Activated CD8-positive, alpha-beta T cell treated with anti-CD3 and anti-CD28 coated beads, Interleukin-2, amount 10 ng/mL, durations not matched to agents 7 days and 5 days (primary cell): ENCODE data around the gene EPM2A. TPM values are rescaled to one million over a fixed set of nuclear protein-coding genes. Genes with fewer than 3 reads are reported as not detected.

Source experiments
- ATAC-seq: fragments of 150-1000 bp; cut with Tn5 transposase; one replicate; pipeline ENCODE4 v1.10.0; 2021; ENCODE audit warnings: moderate library complexity
- CTCF ChIA-PET: fragments of 350-600 bp; sonication (Branson Sonifier 250); formaldehyde crosslinking; loops from one replicate; lab custom pipeline; 2021; ENCODE audit warnings: antibody characterized with exemption; lab: Charles Lee
- POLR2A ChIA-PET: fragments of 350-600 bp; sonication (Branson Sonifier 250); formaldehyde crosslinking; loops from one replicate; lab custom pipeline; 2021; ENCODE audit warnings: antibody characterized with exemption; lab: Charles Lee
- DNase-seq: peaks from one replicate; pipeline ENCODE4 v3.0.0-alpha.2; 2020
- H3K27ac Mint-ChIP-seq: one replicate; pipeline ENCODE4 v1.8.0; 2021; ENCODE audit warnings: mild to moderate bottlenecking, mixed read lengths
- H3K27me3 Mint-ChIP-seq: one replicate; pipeline ENCODE4 v1.8.0; 2021; ENCODE audit warnings: low read depth, mixed read lengths
- H3K36me3 Mint-ChIP-seq: one replicate; pipeline ENCODE4 v1.8.0; 2021; ENCODE audit warnings: low read depth, mixed read lengths
- H3K4me1 Mint-ChIP-seq: one replicate; pipeline ENCODE4 v1.8.0; 2021; ENCODE audit warnings: low read depth, mixed read lengths
- H3K4me3 Mint-ChIP-seq: one replicate; pipeline ENCODE4 v1.8.0; 2021; ENCODE audit warnings: mild to moderate bottlenecking, mixed read lengths
- H3K9me3 Mint-ChIP-seq: one replicate; pipeline ENCODE4 v1.8.0; 2022; ENCODE audit warnings: mixed read lengths; ENCODE audit not compliant: insufficient read depth
- total RNA-seq, 2 experiments: library from RNA; stranded (reverse); gene quantifications; one replicate each; pipeline ENCODE4 v1.2.3, GENCODE V29; 2021

EPM2A gene
- total RNA-seq, 2 experiments from 2014 or later, result 6.3 to 7.5 TPM

DNA sequence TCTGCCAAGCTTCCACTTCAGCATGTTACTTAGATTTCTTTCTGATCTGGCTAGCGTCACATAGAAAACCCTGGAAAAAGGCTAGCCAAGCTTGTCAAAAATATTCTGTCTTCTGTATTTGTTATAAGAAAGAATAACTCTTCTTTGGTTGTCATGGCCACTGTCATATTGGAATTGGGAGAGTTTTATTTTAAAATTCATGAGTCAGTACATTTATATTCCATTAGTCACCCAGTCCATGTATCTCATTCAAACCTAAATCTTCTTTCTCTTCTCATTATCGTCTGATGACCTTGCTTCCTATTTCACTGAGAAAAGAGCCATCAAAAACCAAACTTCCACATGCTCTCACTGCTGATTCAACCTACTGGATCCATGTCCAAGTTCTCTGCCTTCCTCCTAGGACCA, 65.7 kb downstream of the EPM2A start:
- no peak overlapping the region for H3K4me3 Mint-ChIP-seq
- ATAC-seq, result no peak
- no peaks in the 10 kb centered on the region for H3K27me3 Mint-ChIP-seq
- H3K36me3 Mint-ChIP-seq, result peaks cover 4% of the 10 kb centered on the region
- CTCF ChIA-PET, result no interaction called here
- no peaks in the 10 kb centered on the region for H3K9me3 Mint-ChIP-seq
- H3K4me1 Mint-ChIP-seq, result peaks cover 6% of the 10 kb centered on the region
- POLR2A ChIA-PET, result no interaction called here
- no peak for DNase-seq
- no peak overlapping the region for H3K27ac Mint-ChIP-seq

DNA sequence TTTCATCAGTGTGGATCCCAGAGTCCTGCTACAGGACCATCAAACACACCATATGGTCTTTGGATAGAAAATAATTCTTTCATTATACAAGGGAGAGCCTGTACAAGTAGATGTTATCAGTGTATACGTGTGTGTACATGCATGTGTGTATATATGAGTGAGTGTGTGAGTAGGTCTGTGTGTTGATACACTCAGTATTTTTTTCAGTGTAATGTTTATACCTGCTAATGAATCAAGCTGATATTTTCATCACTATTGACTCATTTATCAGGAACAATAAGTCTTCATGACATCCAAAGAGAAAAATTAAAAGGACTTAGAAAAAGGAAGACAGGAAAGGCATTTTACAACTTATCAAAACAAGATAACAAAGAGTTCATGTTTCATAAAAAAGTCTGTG, 66.5 kb downstream of the EPM2A start:
- no peaks in the 10 kb centered on the region for H3K9me3 Mint-ChIP-seq
- DNase-seq, result no peak
- no peaks in the 10 kb centered on the region for H3K27me3 Mint-ChIP-seq
- no peak for ATAC-seq
- no peak overlapping the region for H3K27ac Mint-ChIP-seq
- H3K36me3 Mint-ChIP-seq, result peaks cover 4% of the 10 kb centered on the region
- no peaks in the 10 kb centered on the region for H3K4me1 Mint-ChIP-seq
- no peak overlapping the region for H3K4me3 Mint-ChIP-seq
- ChIA-PET POLR2A (no interaction called here), CTCF (no interaction called here)

DNA sequence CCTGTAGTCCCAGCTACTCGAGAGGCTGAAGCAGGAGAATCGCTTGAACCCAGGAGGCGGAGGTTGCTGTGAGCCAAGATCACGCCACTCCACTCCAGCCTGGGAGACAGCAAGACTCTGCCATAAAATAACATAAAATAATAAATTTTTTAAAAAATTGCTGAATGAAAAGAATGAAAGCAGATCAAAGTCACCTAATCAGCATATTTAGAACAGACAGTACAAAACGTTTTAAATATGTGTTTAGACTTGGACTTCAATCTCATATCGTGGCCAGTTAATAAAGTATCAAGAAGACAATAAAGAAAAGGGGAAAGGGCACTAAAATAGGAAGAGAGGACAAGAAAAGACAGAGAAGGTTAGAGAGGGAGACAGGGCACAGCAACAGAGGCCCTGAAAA, 74.6 kb downstream of the EPM2A start:
- H3K36me3 Mint-ChIP-seq, result no peaks in the 10 kb centered on the region
- POLR2A ChIA-PET, result no interaction called here
- H3K4me3 Mint-ChIP-seq, result no peak overlapping the region
- CTCF ChIA-PET, result no interaction called here
- H3K27ac Mint-ChIP-seq, result no peak overlapping the region
- H3K27me3 Mint-ChIP-seq, result no peaks in the 10 kb centered on the region
- peaks cover 10% of the 10 kb centered on the region for H3K4me1 Mint-ChIP-seq
- DNase-seq, result no peak
- H3K9me3 Mint-ChIP-seq, result no peaks in the 10 kb centered on the region
- ATAC-seq, result no peak

- POLR2A ChIA-PET, result no interaction called here
- H3K27ac Mint-ChIP-seq, result no peak overlapping the region
- no peaks in the 10 kb centered on the region for H3K27me3 Mint-ChIP-seq
- no peaks in the 10 kb centered on the region for H3K36me3 Mint-ChIP-seq
- H3K4me3 Mint-ChIP-seq, result no peak overlapping the region
- CTCF ChIA-PET, result interaction anchor here (3.2 kb wide), 1 partner anchor 22 kb away, joined by 12 read pairs; no protein-coding TSS in a partner anchor
- H3K9me3 Mint-ChIP-seq, result no peaks in the 10 kb centered on the region
- DNase-seq (no peak), ATAC-seq (no peak)
- H3K4me1 Mint-ChIP-seq, result peaks cover 4% of the 10 kb centered on the region
Observed at GRCh38 chr6:145656128-145656527, 79.2 kb downstream of the EPM2A start.

DNA sequence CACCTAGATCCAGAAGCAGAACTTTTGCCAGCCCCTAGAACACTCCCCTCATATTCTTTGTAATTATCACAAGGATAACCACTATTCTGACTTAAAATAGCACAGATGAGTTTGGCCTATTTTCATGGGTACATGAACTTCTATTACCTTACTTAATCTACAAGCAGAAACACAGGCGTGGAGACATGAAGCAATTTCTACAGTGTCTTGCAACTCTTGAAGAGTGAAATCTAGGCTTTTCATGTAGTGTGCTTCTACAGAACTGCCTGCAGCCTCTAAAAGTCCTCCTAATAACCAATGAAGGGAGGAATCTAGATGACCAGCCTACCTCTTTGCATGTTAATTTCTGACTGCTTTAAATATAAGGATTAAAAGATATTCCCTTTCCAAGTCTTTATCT, 82.7 kb downstream of the EPM2A start:
- DNase-seq (no peak), ATAC-seq (no peak)
- POLR2A ChIA-PET, result no interaction called here
- H3K27me3 Mint-ChIP-seq, result no peaks in the 10 kb centered on the region
- H3K4me3 Mint-ChIP-seq, result no peak overlapping the region
- H3K27ac Mint-ChIP-seq, result no peak overlapping the region
- CTCF ChIA-PET, result no interaction called here
- H3K9me3 Mint-ChIP-seq, result no peaks in the 10 kb centered on the region
- H3K4me1 Mint-ChIP-seq, result peaks cover 4% of the 10 kb centered on the region
- no peaks in the 10 kb centered on the region for H3K36me3 Mint-ChIP-seq

GRCh38 chr6:145651988-145652387, 83.3 kb downstream of the EPM2A start:
- peaks cover 4% of the 10 kb centered on the region for H3K4me1 Mint-ChIP-seq
- no peak overlapping the region for H3K4me3 Mint-ChIP-seq
- H3K27ac Mint-ChIP-seq, result no peak overlapping the region
- ChIA-PET CTCF (interaction anchor here (2.1 kb wide), 1 partner anchor 18 kb away, joined by 15 read pairs; no protein-coding TSS in a partner anchor), POLR2A (no interaction called here)
- ATAC-seq (no peak), DNase-seq (no peak)
- H3K27me3 Mint-ChIP-seq, result no peaks in the 10 kb centered on the region
- no peaks in the 10 kb centered on the region for H3K9me3 Mint-ChIP-seq
- no peaks in the 10 kb centered on the region for H3K36me3 Mint-ChIP-seq

DNA sequence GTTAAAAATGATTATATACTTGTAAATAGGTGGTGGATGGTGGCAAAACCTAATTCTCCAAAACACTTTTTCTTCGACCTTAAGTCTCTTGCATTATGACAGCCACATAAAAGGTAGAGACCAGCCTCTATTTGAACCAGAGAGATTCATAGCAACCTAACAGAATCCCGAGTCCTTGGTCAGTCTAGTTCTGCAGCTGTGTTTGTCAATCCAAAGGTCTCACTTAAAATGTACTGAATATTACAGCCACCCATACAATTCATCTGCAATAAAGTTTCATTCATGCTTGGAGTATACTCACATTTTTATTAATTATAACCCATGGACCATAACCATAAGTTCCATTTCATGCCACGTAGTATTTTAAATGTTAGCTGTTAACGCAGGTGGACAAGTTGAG, 87.2 kb downstream of the EPM2A start:
- ChIA-PET CTCF (interaction anchor here (1.5 kb wide), 1 partner anchor 14 kb away, joined by 10 read pairs; no protein-coding TSS in a partner anchor), POLR2A (no interaction called here)
- Mint-ChIP-seq H3K36me3 (no peaks in the 10 kb centered on the region), H3K27me3 (no peaks in the 10 kb centered on the region), H3K9me3 (no peaks in the 10 kb centered on the region), H3K27ac (no peak overlapping the region), H3K4me1 (no peaks in the 10 kb centered on the region), H3K4me3 (no peak overlapping the region)
- ATAC-seq (no peak), DNase-seq (no peak)

- Mint-ChIP-seq H3K36me3 (no peaks in the 10 kb centered on the region), H3K27ac (no peak overlapping the region), H3K4me1 (no peaks in the 10 kb centered on the region), H3K4me3 (no peak overlapping the region), H3K27me3 (no peaks in the 10 kb centered on the region), H3K9me3 (no peaks in the 10 kb centered on the region)
- ChIA-PET CTCF (interaction anchor here (1.5 kb wide), 1 partner anchor 14 kb away, joined by 10 read pairs; no protein-coding TSS in a partner anchor), POLR2A (no interaction called here)
- ATAC-seq, result no peak
- DNase-seq, result no peak
Observed at GRCh38 chr6:145647602-145648001, 87.7 kb downstream of the EPM2A start.

DNA sequence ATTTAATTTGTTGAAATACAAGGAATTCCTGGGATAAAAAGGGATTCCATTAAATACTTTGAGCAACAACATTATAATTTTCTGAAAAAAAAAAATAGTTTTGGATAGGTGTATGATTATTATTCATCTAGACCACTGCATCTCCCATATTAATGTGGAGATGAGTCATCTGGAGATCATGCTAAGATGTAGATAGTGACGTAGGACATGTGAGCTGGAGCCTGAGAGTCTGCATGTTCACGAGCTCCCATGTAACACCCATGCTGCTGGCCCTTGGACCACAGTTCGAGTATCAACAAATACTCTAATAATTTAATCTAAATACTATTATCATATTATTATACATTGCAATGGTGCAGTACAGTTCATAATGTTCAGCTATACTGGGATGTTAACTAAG, 91.6 kb downstream of the EPM2A start:
- Mint-ChIP-seq H3K4me1 (no peaks in the 10 kb centered on the region), H3K27me3 (no peaks in the 10 kb centered on the region), H3K36me3 (no peaks in the 10 kb centered on the region), H3K9me3 (no peaks in the 10 kb centered on the region), H3K4me3 (no peak overlapping the region), H3K27ac (no peak overlapping the region)
- CTCF ChIA-PET, result no interaction called here
- DNase-seq (no peak), ATAC-seq (no peak)
- POLR2A ChIA-PET, result no interaction called here

- POLR2A ChIA-PET, result no interaction called here
- Mint-ChIP-seq H3K27ac (no peak overlapping the region), H3K27me3 (no peaks in the 10 kb centered on the region), H3K4me3 (no peak overlapping the region), H3K9me3 (no peaks in the 10 kb centered on the region), H3K36me3 (no peaks in the 10 kb centered on the region), H3K4me1 (no peaks in the 10 kb centered on the region)
- CTCF ChIA-PET, result interaction anchor here (0.6 to 2.6 kb wide), 27 partner anchors 9 to 1049 kb away, joined by 3 to 18 read pairs (median 4); no protein-coding TSS in a partner anchor
- ATAC-seq, result peak; percentile 85
- DNase-seq, result peak; percentile 85
Observed at GRCh38 chr6:145633981-145634627, 101.2 kb downstream of the EPM2A start.

GRCh38 chr6:145632971-145633370, 102.3 kb downstream of the EPM2A start:
- POLR2A ChIA-PET, result no interaction called here
- Mint-ChIP-seq H3K27ac (no peak overlapping the region), H3K4me1 (no peaks in the 10 kb centered on the region), H3K4me3 (no peak overlapping the region), H3K27me3 (no peaks in the 10 kb centered on the region), H3K9me3 (no peaks in the 10 kb centered on the region), H3K36me3 (no peaks in the 10 kb centered on the region)
- CTCF ChIA-PET, result interaction anchor here (0.9 to 2.6 kb wide), 14 partner anchors 8 to 1048 kb away, joined by 3 to 18 read pairs (median 4); no protein-coding TSS in a partner anchor
- DNase-seq (no peak), ATAC-seq (no peak)

GRCh38 chr6:145631374-145631773, 103.9 kb downstream of the EPM2A start:
- H3K4me1 Mint-ChIP-seq, result no peaks in the 10 kb centered on the region
- no peaks in the 10 kb centered on the region for H3K36me3 Mint-ChIP-seq
- H3K27me3 Mint-ChIP-seq, result no peaks in the 10 kb centered on the region
- CTCF ChIA-PET, result no interaction called here
- no peak overlapping the region for H3K4me3 Mint-ChIP-seq
- POLR2A ChIA-PET, result no interaction called here
- no peaks in the 10 kb centered on the region for H3K9me3 Mint-ChIP-seq
- DNase-seq, result no peak
- ATAC-seq, result no peak
- no peak overlapping the region for H3K27ac Mint-ChIP-seq
